ENCODE results near the gene TMEM128. TPM values are rescaled to one million over a fixed set of nuclear protein-coding genes. Genes with fewer than 3 reads are reported as not detected.
"Not testable (repeated sequence)": the region's sequence is repeated elsewhere in the genome, so short reads cannot be mapped to it uniquely, and the experiment has no call there.

Gene TMEM128
- total RNA-seq, 2 experiments from 2014 or later, result 14.0 to 15.9 TPM

DNA sequence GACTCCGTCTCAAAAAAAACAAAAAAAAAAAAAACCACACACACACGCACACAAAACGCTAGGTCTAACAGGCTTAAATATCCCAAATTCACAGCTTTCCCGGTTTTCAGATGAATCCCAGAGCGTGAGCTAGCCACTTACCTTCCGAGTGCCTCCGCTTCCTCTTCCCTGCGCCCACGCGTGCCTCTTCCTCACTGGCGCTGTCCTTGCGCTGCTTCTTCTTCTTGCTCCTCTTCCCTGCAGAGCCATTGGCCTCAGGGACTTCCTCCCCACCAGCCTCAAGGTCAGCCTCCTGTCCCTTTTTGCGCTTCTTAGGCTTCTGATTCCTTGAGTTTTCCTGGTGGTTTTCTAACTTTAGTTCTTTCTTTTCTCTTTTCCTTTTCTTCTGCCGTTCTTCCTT, 26.2 kb upstream of the TMEM128 start:
- no peaks in the 10 kb centered on the region for H3K9me3 Mint-ChIP-seq (ENCODE audit: insufficient read depth)
- no peak overlapping the region for H3K27ac Mint-ChIP-seq
- no peak overlapping the region for H3K4me3 Mint-ChIP-seq
- POLR2A ChIA-PET, result no interaction called here
- ATAC-seq (no peak), DNase-seq (no peak)
- peaks cover 53% of the 10 kb centered on the region for H3K36me3 Mint-ChIP-seq (ENCODE audit: low read depth)
- H3K27me3 Mint-ChIP-seq (ENCODE audit: low read depth), result no peaks in the 10 kb centered on the region
- CTCF ChIA-PET, result interaction anchor here (1.2 to 1.9 kb wide), 3 partner anchors 10 to 16 kb away, joined by 3 to 10 read pairs (median 5); partner anchors contain the start of genes LYAR and ZBTB49
- peaks cover 19% of the 10 kb centered on the region for H3K4me1 Mint-ChIP-seq (ENCODE audit: low read depth)

DNA sequence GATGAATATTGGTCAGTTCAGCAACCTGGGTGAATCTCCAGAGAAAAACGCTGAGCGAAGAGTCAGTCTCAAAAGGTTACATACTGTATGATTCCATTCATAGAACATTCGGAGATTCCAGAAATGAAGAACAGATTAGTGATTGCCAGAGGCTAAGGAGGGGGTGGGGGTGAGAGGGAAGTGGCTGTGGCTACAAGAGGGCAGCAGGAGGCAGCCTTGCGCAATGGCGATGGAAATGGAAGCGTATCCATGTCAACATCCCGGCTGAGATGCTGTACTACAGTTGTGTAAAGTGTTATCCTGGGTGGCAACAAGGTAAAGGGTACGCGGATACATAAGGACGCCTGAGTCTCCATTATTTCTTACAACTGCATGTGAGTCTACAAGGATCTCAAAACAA, 23.9 kb upstream of the TMEM128 start:
- CTCF ChIA-PET, result interaction anchor here (1.0 kb wide), 1 partner anchor 12 kb away, joined by 3 read pairs; no protein-coding TSS in a partner anchor
- ATAC-seq, result no peak

DNA sequence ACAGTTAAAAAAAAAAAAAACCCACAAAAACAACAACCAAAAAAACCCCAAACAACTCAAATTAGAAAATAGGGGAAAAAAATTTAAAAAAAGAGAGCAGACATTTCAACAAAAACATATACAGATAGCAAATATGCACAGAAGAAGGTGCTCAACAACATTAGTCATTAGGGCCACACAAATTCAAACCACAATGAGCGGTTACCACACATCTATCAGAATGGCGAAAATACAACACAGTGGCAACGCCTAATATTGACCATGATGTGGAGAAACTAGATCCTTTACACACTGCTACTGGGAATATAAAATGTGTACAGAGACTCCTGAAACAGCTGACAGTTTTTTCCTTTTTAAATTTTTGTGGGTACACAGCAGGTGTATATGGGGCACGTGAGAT, 22.5 kb upstream of the TMEM128 start:
- ChIA-PET CTCF (interaction anchor here (1.0 kb wide), 1 partner anchor 10 kb away, joined by 7 read pairs; no protein-coding TSS in a partner anchor), POLR2A (interaction anchor here (2.0 kb wide), 1 partner anchor 22 kb away, joined by 10 read pairs; the partner anchor contains the start of gene TMEM128)
- peak overlapping the region; percentile 27 for H3K4me3 Mint-ChIP-seq
- no peak for DNase-seq
- ATAC-seq, result no peak
- no peaks in the 10 kb centered on the region for H3K9me3 Mint-ChIP-seq (ENCODE audit: insufficient read depth)
- no peaks in the 10 kb centered on the region for H3K27me3 Mint-ChIP-seq (ENCODE audit: low read depth)
- H3K36me3 Mint-ChIP-seq (ENCODE audit: low read depth), result peaks cover 64% of the 10 kb centered on the region
- peak overlapping the region; percentile 86 for H3K27ac Mint-ChIP-seq
- H3K4me1 Mint-ChIP-seq (ENCODE audit: low read depth), result peaks cover 26% of the 10 kb centered on the region

More for the DNA sequence above, 23.9 kb upstream of the TMEM128 start:
- peaks cover 56% of the 10 kb centered on the region for H3K36me3 Mint-ChIP-seq (ENCODE audit: low read depth)
- H3K4me1 Mint-ChIP-seq (ENCODE audit: low read depth), result peaks cover 25% of the 10 kb centered on the region
- peak overlapping the region; percentile 14 for H3K27ac Mint-ChIP-seq
- H3K27me3 Mint-ChIP-seq (ENCODE audit: low read depth), result no peaks in the 10 kb centered on the region
- H3K9me3 Mint-ChIP-seq (ENCODE audit: insufficient read depth), result no peaks in the 10 kb centered on the region
- no peak overlapping the region for H3K4me3 Mint-ChIP-seq
- POLR2A ChIA-PET, result no interaction called here
- no peak for DNase-seq

DNA sequence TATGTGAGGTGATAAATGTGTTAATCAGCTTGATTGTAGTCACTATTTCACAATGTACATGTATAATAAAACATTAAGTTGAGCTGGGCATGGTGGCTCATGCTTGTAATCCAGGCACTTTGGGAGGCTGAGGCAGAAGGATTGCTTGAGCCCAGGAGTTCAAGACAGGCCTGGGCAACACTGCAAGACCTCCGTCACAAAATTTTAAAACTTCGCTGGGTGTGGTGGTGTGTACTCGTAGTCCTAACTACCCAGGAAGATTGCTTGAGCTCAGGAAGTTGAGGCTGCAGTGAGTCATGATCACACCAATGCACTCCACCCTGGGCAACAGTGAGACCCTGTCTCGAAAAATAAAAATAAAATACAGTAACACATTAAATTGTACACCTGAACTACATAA, 21.8 kb upstream of the TMEM128 start:
- Mint-ChIP-seq H3K27ac (peak overlapping the region; percentile 88), H3K36me3 (ENCODE audit: low read depth) (peaks cover 63% of the 10 kb centered on the region), H3K4me1 (ENCODE audit: low read depth) (peaks cover 26% of the 10 kb centered on the region), H3K4me3 (peak overlapping the region; percentile 63), H3K27me3 (ENCODE audit: low read depth) (no peaks in the 10 kb centered on the region), H3K9me3 (ENCODE audit: insufficient read depth) (no peaks in the 10 kb centered on the region)
- POLR2A ChIA-PET, result interaction anchor here (0.7 to 2.0 kb wide), 2 partner anchors 10 to 22 kb away, joined by 5 to 10 read pairs; partner anchors contain the start of gene TMEM128
- ATAC-seq, result peak; percentile 78
- CTCF ChIA-PET, result interaction anchor here (1.0 kb wide), 1 partner anchor 10 kb away, joined by 7 read pairs; no protein-coding TSS in a partner anchor
- peak; percentile 42 for DNase-seq

DNA sequence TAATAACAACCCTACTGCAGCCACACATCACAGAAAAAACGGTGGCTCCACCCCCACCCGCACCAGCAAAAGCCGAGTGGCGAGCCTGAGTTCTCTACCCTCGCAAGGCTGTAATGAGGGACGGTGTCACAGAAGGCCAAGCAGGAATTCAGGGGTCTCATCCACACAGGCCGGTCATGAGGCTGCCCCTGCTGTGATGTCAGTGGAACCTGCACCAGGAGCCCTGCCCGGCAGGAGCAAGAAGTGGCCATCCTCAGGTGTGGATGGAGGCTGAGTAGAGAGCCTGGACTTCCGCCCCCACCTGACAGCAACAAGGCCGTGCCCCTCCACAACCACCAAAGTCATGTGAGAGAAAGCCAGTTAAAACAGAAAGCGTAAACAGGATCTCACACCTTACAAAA, 21.3 kb upstream of the TMEM128 start:
- ATAC-seq (peak; percentile 77), DNase-seq (peak; percentile 53)
- ChIA-PET POLR2A (interaction anchor here (0.7 to 2.0 kb wide), 2 partner anchors 9 to 21 kb away, joined by 5 to 10 read pairs; partner anchors contain the start of gene TMEM128), CTCF (interaction anchor here (1.0 to 2.1 kb wide), 5 partner anchors 9 to 161 kb away, joined by 3 to 13 read pairs (median 4); no protein-coding TSS in a partner anchor)
- H3K27ac Mint-ChIP-seq, result peak overlapping the region; percentile 88
- H3K36me3 Mint-ChIP-seq (ENCODE audit: low read depth), result peaks cover 57% of the 10 kb centered on the region
- peak overlapping the region; percentile 63 for H3K4me3 Mint-ChIP-seq
- no peaks in the 10 kb centered on the region for H3K9me3 Mint-ChIP-seq (ENCODE audit: insufficient read depth)
- peaks cover 26% of the 10 kb centered on the region for H3K4me1 Mint-ChIP-seq (ENCODE audit: low read depth)
- H3K27me3 Mint-ChIP-seq (ENCODE audit: low read depth), result no peaks in the 10 kb centered on the region

DNA sequence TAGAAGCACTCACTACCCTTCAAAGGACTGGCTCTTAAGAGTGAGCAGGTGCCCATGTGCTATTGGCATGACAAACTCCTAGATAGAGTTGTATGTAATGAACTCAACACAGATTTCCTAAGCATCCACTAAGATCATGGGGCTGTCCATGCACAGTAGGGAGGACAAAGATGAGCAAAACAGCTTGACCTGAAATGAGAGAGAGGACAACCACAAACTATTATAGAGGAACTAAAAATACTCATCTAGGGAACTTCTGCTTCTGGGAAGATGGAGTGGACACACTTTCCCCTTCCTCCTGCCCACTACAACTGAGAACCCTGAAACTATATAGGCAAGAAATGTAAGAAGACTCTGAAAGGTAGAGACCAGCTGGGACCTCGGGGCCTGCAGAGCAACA, 20.8 kb upstream of the TMEM128 start:
- peak overlapping the region; percentile 63 for H3K4me3 Mint-ChIP-seq
- H3K27me3 Mint-ChIP-seq (ENCODE audit: low read depth), result no peaks in the 10 kb centered on the region
- no peak for DNase-seq
- no peaks in the 10 kb centered on the region for H3K9me3 Mint-ChIP-seq (ENCODE audit: insufficient read depth)
- ATAC-seq, result no peak
- POLR2A ChIA-PET, result interaction anchor here (2.0 kb wide), 1 partner anchor 20 kb away, joined by 10 read pairs; the partner anchor contains the start of gene TMEM128
- H3K4me1 Mint-ChIP-seq (ENCODE audit: low read depth), result peaks cover 25% of the 10 kb centered on the region
- H3K36me3 Mint-ChIP-seq (ENCODE audit: low read depth), result peaks cover 55% of the 10 kb centered on the region
- CTCF ChIA-PET, result interaction anchor here (0.9 to 2.1 kb wide), 6 partner anchors 9 to 161 kb away, joined by 3 to 13 read pairs (median 4); no protein-coding TSS in a partner anchor
- peak overlapping the region; percentile 88 for H3K27ac Mint-ChIP-seq

DNA sequence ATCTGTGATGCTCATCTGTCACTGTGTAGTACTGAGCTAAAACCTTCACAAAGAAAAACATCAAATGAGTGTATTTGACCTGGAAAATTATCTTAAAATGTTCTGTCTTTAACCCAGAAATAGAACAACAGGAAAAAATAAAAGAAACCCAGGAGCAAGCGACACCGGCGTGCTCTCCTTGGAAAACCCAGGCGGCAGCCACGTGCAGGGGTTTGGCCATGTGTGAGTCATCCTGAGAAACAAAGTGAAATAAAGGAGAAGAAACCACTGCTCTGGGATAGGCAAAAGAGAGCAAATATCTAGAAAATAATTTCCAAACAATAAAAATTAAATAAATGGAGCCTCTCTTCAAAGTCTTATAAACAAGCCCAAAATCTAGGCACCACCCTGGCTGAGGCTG, 20.0 kb upstream of the TMEM128 start:
- ATAC-seq, result no peak
- no peak for DNase-seq
- no peak overlapping the region for H3K27ac Mint-ChIP-seq
- H3K4me1 Mint-ChIP-seq (ENCODE audit: low read depth), result peaks cover 25% of the 10 kb centered on the region
- no peaks in the 10 kb centered on the region for H3K27me3 Mint-ChIP-seq (ENCODE audit: low read depth)
- no peaks in the 10 kb centered on the region for H3K9me3 Mint-ChIP-seq (ENCODE audit: insufficient read depth)
- CTCF ChIA-PET, result interaction anchor here (0.9 to 2.1 kb wide), 7 partner anchors 8 to 67 kb away, joined by 3 to 13 read pairs (median 3); partner anchors contain the start of gene TMEM128
- no peak overlapping the region for H3K4me3 Mint-ChIP-seq
- POLR2A ChIA-PET, result interaction anchor here (1.1 kb wide), 1 partner anchor 20 kb away, joined by 3 read pairs; the partner anchor contains the start of gene TMEM128
- peaks cover 54% of the 10 kb centered on the region for H3K36me3 Mint-ChIP-seq (ENCODE audit: low read depth)

DNA sequence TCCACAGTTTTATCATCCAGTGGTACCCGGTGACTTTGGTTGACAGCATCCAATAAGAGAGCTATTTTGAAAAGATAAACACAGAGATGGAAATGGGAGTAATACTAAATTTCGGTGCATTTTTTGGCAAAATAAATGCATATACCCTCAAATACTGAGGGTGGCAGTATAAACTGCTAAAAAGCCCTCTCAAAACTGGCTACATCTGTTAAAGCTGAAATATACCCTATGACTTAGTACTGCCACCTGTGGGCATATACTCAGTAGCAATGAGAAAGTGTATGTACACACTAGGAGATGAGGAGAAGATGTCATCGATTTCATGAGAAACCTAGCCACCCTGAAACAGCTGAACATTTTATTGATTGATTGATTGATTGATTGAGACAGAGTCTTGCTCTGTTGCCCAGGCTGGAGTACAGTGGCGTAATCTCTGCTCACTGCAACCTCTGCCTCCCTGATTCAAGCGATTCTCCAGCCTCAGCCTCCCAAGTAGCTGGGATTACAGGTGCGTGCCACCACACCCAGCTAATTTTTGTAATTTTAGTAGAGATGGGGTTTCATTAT, 12.2 kb upstream of the TMEM128 start:
- no peaks in the 10 kb centered on the region for H3K9me3 Mint-ChIP-seq (ENCODE audit: insufficient read depth)

DNA sequence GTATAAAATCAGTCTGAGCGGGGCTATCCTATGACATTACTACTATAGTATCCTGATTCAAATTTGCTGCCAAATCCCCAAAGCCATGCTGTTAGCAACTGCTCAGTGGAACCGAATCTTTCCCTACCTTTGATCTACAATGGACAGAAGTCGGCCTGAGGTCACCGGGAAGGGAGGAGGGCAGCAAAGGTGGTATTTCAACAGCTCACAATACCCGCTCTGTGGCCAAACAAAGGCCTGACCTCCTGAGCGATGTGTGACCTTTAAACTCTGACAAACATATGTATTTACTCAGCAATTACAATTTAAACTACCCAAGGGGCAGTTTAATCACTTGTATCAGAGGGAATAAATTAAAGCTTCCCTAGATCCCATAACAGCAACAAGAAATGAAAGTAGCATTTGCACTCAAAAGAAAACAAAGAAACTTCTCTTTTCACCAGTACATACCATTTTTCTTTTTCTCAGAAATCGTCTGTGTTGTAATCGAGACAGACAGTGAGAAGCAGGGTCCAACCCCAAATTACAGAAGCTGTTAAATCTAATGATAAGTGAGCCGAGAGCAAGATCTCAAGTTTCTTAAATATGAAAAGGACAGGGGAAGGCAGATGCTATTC, 11.6 kb upstream of the TMEM128 start:
- ChIA-PET POLR2A (interaction anchor here (0.9 to 1.6 kb wide), 3 partner anchors 10 to 33 kb away, joined by 3 to 6 read pairs (median 5); partner anchors contain the start of gene TMEM128), CTCF (interaction anchor here (0.7 to 3.7 kb wide), 31 partner anchors 9 to 260 kb away, joined by 3 to 68 read pairs (median 5); partner anchors contain the start of gene TMEM128)
- Mint-ChIP-seq H3K4me3 (no peak overlapping the region), H3K27me3 (ENCODE audit: low read depth) (peaks cover 3% of the 10 kb centered on the region), H3K4me1 (ENCODE audit: low read depth) (peaks cover 3% of the 10 kb centered on the region), H3K27ac (no peak overlapping the region), H3K36me3 (ENCODE audit: low read depth) (no peaks in the 10 kb centered on the region), H3K9me3 (ENCODE audit: insufficient read depth) (no peaks in the 10 kb centered on the region)
- ATAC-seq (no peak), DNase-seq (no peak)

More for the DNA sequence above, 12.2 kb upstream of the TMEM128 start:
- Mint-ChIP-seq H3K36me3 (ENCODE audit: low read depth) (no peaks in the 10 kb centered on the region), H3K27me3 (ENCODE audit: low read depth) (peaks cover under 1% of the 10 kb centered on the region), H3K4me3 (no peak overlapping the region), H3K27ac (no peak overlapping the region), H3K4me1 (ENCODE audit: low read depth) (peaks cover 3% of the 10 kb centered on the region)
- ATAC-seq, result peak; percentile 98
- ChIA-PET POLR2A (interaction anchor here (0.9 to 1.6 kb wide), 3 partner anchors 9 to 32 kb away, joined by 3 to 6 read pairs (median 5); partner anchors contain the start of gene TMEM128), CTCF (interaction anchor here (0.7 to 3.7 kb wide), 31 partner anchors 8 to 260 kb away, joined by 3 to 68 read pairs (median 5); partner anchors contain the start of gene TMEM128)
- peak; percentile 40 for DNase-seq

DNA sequence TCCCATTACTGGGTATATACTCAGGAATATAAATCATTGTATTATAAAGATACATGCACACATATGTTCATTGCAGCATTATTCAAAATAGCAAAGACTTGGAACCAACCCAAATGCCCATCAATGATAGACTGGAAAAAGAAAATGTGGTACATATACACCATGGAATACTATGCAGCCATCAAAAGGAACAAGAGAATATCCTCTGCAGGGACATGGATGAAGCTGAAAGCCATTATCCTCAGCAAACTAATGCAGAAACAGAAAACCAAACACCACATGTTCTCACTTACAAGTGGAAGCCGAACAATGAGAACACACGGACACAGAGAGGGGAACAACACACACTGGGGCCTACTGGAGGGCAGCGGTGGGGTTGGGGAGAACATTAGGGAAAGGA, 9.7 kb upstream of the TMEM128 start:
- CTCF ChIA-PET, ATAC-seq: not testable (repeated sequence)
- POLR2A ChIA-PET, result interaction anchor here (1.0 kb wide), 1 partner anchor 10 kb away, joined by 3 read pairs; the partner anchor contains the start of gene TMEM128

DNA sequence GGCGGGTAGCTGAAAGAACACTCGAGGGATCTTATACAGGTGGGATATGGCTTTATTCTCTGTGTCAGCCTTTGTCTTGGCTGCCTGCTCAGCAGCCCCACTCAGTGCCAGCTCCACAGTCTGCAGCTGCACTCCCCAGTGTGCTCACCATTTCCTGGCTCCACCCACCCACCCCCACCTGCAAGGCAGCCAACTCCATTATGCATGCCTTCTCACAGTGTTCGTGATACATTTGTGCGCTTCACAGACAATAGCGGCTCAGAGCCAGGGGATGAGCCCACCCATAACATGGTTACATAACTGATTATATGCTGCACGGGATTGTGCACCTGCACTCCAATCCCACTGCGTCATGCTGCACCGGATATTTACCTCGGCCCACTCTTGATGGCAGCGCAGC, 8.8 kb upstream of the TMEM128 start:
- Mint-ChIP-seq H3K27me3 (ENCODE audit: low read depth) (peaks cover 10% of the 10 kb centered on the region), H3K36me3 (ENCODE audit: low read depth) (no peaks in the 10 kb centered on the region), H3K4me1 (ENCODE audit: low read depth) (peaks cover 6% of the 10 kb centered on the region), H3K4me3 (no peak overlapping the region), H3K9me3 (ENCODE audit: insufficient read depth) (no peaks in the 10 kb centered on the region), H3K27ac (no peak overlapping the region)
- CTCF ChIA-PET, result interaction anchor here (0.9 to 2.8 kb wide), 5 partner anchors 9 to 175 kb away, joined by 3 to 9 read pairs (median 5); partner anchors contain the start of gene TMEM128
- DNase-seq (no peak), ATAC-seq (no peak)
- POLR2A ChIA-PET, result interaction anchor here (0.6 kb wide), 1 partner anchor 177 kb away, joined by 3 read pairs; no protein-coding TSS in a partner anchor

More for the DNA sequence above, 9.7 kb upstream of the TMEM128 start:
- not testable (repeated sequence) for H3K36me3 Mint-ChIP-seq (ENCODE audit: low read depth); H3K4me3 Mint-ChIP-seq; DNase-seq; H3K9me3 Mint-ChIP-seq (ENCODE audit: insufficient read depth); H3K4me1 Mint-ChIP-seq (ENCODE audit: low read depth); H3K27ac Mint-ChIP-seq
- H3K27me3 Mint-ChIP-seq (ENCODE audit: low read depth), result peaks cover 10% of the 10 kb centered on the region
